Spleen (tissue), 11 donors: Measurements from ENCODE around the gene SH3RF1. TPM values are rescaled to one million over a fixed set of nuclear protein-coding genes. Genes with fewer than 3 reads are reported as not detected.

ENCODE experiments used
- DNase-seq: peaks from one replicate; pipeline ENCODE4 v3.0.0-alpha.2; 2020
- H3K27ac ChIP-seq, 8 donors: fragments of 200-600 bp; sonication (generic) in 7 of 8; 1 replicate in 4 of 8; 2 replicates in 4 of 8; pipeline versions ENCODE4 v1.5.0 to v1.8.0; 2016 to 2021; ENCODE audit warnings: inconsistent platforms in 4 of 8, mild to moderate bottlenecking in 4 of 8, moderate library complexity in 1 of 8
- H3K27me3 ChIP-seq, 7 donors: fragments of 200-600 bp; sonication (generic) in 6 of 7; replicated peaks in 1 of 7; 1 replicate in 4 of 7; 2 replicates in 3 of 7; pipeline versions ENCODE4 v1.5.0 to v1.8.0; 2016 to 2021; ENCODE audit warnings: inconsistent platforms in 3 of 7, mild to moderate bottlenecking in 1 of 7
- H3K36me3 ChIP-seq, 6 donors: fragments of 200-600 bp; sonication (generic) in 5 of 6; 1 replicate in 4 of 6; 2 replicates in 2 of 6; pipeline versions ENCODE4 v1.5.0 to v1.8.0; 2016 to 2021; ENCODE audit warnings: inconsistent platforms in 2 of 6
- H3K4me1 ChIP-seq, 6 donors: fragments of 200-600 bp; sonication (generic) in 5 of 6; 1 replicate in 3 of 6; 2 replicates in 3 of 6; pipeline versions ENCODE4 v1.5.0 to v1.8.0; 2016 to 2021; ENCODE audit warnings: inconsistent platforms in 3 of 6
- H3K4me3 ChIP-seq, 8 donors: fragments of 200-600 bp; sonication (generic) in 7 of 8; 1 replicate in 4 of 8; 2 replicates in 4 of 8; pipeline versions ENCODE4 v1.5.0 to v1.8.0; 2016 to 2021; ENCODE audit warnings: inconsistent platforms in 4 of 8, mild to moderate bottlenecking in 4 of 8, moderate library complexity in 2 of 8
- H3K9me3 ChIP-seq, 8 donors: fragments of 200-600 bp; sonication (generic) in 7 of 8; 1 replicate in 4 of 8; 2 replicates in 4 of 8; pipeline versions ENCODE4 v1.5.0 to v1.8.0; 2016 to 2021; ENCODE audit warnings: inconsistent platforms in 4 of 8
- POLR2A ChIP-seq, 3 donors: fragments of 450-650 bp; IDR thresholded peaks; one replicate each; pipeline ENCODE4 v1.5.1; 2017; ENCODE audit warnings: antibody characterized with exemption in 3 of 3, mild to moderate bottlenecking in 1 of 3
- POLR2AphosphoS5 ChIP-seq, 3 donors: sonication (generic); formaldehyde crosslinking; IDR thresholded peaks; one replicate each; pipeline ENCODE4 v1.5.1; 2017; ENCODE audit warnings: antibody characterized with exemption in 3 of 3
- WGBS, 5 donors: extraction: QIAGEN DNeasy Blood & Tissue Kit in 3 of 5; methylation state at CpG; one replicate each; pipeline versions ENCODE4 v1.1.5 to v1.1.7; 2013 to 2018; 5-methylcytosine and 5-hydroxymethylcytosine counted together
- intact Hi-C: fragments of 100-400 bp; cut with DNase I; formaldehyde crosslinking; loops from one replicate; pipeline ENCODE4 v1.15.0; 2023; ENCODE audit warnings: low total_unique reads
- polyA plus RNA-seq, 3 donors: library from polyadenylated mRNA; stranded (reverse); fragments of 200-250 nt; gene quantifications; one replicate each; pipeline ENCODE4 v1.2.1, GENCODE V29; 2013
- total RNA-seq, 7 donors: library from RNA; depleted of rRNA in 3 of 7; stranded (reverse); fragments of >200 nt in 3 of 7; fragmentation: NEBNext Ultra II Directional in 4 of 7; extraction: Animal tissue kit (Norgen Biotek cat#: 25700) in 4 of 7; gene quantifications; one replicate each; pipeline versions ENCODE4 v1.1.0 to v1.2.1, GENCODE V29; 2016 to 2021
- TF ChIP-seq, protein P1 (sequence below), 11 experiments: fragments of 200-600 bp in 7 of 11; fragments of 450-650 bp in 4 of 11; sonication (generic) in 4 of 11; IDR thresholded peaks in 8 of 11; conservative IDR thresholded peaks in 3 of 11; 1 replicate in 7 of 11; 2 replicates in 4 of 11; pipeline versions ENCODE4 v1.4.0 to v1.8.0; 2016 to 2021; ENCODE audit warnings: antibody characterized with exemption in 11 of 11, inconsistent platforms in 4 of 11, mild to moderate bottlenecking in 1 of 11
- donor health status: healthy with polysubstance abuse.
- donor health status: DM: no; HTN: no; CAD: no; lungs with moderate emphysema.
- donor health status: DM: no; HTN: no; CAD: no.
- donor health status: Bipolar disorder and iron deficiency.
- donor health status: healthy.
- donor health status: DM: no; HTN: no; CAD: no.
- donor health status: DM: yes; HTN: yes; CAD: no.

SH3RF1 gene
- total and polyA plus RNA-seq, 10 donors, result 1.1 to 18.6 (median 10.0) TPM

DNA sequence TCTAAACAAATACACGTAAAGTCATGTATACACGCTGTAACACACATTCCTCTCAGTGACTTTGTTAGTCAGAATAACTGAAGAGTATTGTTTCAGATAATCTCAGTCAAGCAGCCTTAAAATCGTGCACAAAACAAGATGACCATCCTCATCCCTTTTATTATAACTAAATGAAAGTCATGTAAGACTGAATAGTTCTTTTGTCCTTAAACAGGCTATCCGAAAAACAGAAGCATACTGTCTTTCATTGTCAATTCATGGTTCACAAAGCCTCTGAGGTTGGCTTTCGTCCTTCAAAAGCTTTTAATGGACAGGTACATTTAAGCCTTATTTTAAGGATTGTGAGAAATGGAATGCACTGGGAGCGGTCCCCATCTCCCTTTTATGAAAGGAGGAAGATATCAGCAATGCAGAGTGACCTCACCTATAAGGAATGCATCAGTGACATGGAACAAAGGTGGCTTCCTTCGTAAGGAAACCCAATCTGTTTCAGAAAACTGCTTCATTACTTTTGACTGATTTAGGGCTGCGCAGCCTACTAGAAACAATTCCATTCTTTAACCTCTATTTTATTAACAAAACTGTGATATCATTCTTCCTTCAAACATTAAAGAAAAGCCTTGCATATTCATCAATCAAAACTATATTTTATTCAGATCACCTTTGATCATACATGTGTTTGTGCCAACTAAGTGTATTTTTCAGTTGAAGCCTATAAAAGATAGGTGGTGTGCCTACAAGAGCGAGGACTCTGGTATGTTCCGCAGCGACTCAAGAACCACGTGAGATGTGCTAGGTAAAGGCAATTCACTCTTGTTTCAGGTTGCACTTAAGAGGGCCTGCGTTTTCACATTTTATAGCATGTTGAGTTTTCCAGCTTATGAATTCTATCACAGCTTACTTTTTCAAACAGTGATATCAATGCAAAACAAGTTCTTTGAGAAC, 19.2 kb downstream of the SH3RF1 start:
- H3K4me3 ChIP-seq, result no peak overlapping the region
- WGBS, 5 donors, result 93 to 97% (median 94%) methylated on average over 13 of the region's 13 CpGs
- peaks cover 5 to 48% (median 19%) of the 10 kb centered on the region in 6 donors for H3K4me1 ChIP-seq
- no peak for DNase-seq
- no peak overlapping the region for H3K27ac ChIP-seq
- H3K9me3 ChIP-seq, result no peaks in the 10 kb centered on the region
- intact Hi-C loops, result no loop called here
- no peaks in the 10 kb centered on the region for H3K36me3 ChIP-seq
- H3K27me3 ChIP-seq, result no peaks in the 10 kb centered on the region
- TF ChIP-seq POLR2A (IDR thresholded peaks at IDR 0.05) (no peak), POLR2AphosphoS5 (IDR thresholded peaks at IDR 0.05) (no peak)
- TF ChIP-seq, protein P1, sequence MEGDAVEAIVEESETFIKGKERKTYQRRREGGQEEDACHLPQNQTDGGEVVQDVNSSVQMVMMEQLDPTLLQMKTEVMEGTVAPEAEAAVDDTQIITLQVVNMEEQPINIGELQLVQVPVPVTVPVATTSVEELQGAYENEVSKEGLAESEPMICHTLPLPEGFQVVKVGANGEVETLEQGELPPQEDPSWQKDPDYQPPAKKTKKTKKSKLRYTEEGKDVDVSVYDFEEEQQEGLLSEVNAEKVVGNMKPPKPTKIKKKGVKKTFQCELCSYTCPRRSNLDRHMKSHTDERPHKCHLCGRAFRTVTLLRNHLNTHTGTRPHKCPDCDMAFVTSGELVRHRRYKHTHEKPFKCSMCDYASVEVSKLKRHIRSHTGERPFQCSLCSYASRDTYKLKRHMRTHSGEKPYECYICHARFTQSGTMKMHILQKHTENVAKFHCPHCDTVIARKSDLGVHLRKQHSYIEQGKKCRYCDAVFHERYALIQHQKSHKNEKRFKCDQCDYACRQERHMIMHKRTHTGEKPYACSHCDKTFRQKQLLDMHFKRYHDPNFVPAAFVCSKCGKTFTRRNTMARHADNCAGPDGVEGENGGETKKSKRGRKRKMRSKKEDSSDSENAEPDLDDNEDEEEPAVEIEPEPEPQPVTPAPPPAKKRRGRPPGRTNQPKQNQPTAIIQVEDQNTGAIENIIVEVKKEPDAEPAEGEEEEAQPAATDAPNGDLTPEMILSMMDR (IDR thresholded peaks at IDR 0.05 in 8 of 11, conservative IDR thresholded peaks at IDR 0.05 in 3 of 11), result no peak

DNA sequence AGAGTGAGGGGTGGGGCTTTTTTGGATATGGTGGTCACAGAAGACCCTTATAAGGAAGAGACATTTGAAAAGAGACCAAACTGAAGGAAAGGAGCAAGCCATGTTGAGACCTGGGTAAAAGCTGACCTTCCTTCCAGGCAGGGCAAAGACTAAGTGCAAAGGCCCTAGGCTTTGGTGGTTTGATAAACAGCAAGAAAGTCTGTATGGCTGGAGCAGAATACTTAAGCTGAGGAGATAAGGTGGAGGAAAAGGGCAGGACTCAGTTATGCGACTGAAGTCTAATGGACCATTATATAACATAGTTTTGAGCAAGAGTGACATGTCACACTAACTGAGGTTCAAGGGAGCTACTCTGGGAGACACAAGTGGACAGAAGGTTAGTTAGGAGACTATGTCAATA, 20.0 kb downstream of the SH3RF1 start:
- Histone ChIP-seq H3K27ac (no peak overlapping the region), H3K36me3 (no peaks in the 10 kb centered on the region), H3K9me3 (no peaks in the 10 kb centered on the region), H3K4me3 (no peak overlapping the region), H3K4me1 (peaks cover 5 to 43% (median 19%) of the 10 kb centered on the region in 6 donors), H3K27me3 (no peaks in the 10 kb centered on the region)
- 80 to 97% (median 92%) methylated on average over 1 of the region's 1 CpG for WGBS, 5 donors
- intact Hi-C loops, result no loop called here
- TF ChIP-seq POLR2AphosphoS5 (IDR thresholded peaks at IDR 0.05) (no peak), POLR2A (IDR thresholded peaks at IDR 0.05) (no peak)
- TF ChIP-seq, protein P1 (IDR thresholded peaks at IDR 0.05 in 8 of 11, conservative IDR thresholded peaks at IDR 0.05 in 3 of 11), result no peak
- no peak for DNase-seq

DNA sequence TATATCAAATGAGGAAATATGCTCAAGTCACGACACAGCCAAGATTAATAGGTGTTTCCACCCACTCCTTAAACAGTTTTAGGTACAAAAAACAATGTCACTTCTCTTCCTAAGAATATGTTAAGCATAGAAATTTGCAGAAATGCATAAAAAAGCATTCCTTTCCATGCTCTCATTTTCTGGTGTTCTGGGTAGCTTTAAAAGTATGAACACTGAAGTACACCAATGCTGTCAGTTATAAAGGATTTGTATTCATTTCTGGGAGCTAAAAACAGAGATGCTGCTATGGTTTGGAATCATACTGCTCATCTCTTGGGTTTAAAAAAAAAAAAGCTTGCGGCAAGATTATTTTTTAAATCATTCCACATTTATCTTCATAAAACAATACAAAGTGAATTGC, 20.8 kb downstream of the SH3RF1 start:
- TF ChIP-seq POLR2AphosphoS5 (IDR thresholded peaks at IDR 0.05) (no peak), POLR2A (IDR thresholded peaks at IDR 0.05) (no peak)
- TF ChIP-seq, protein P1 (IDR thresholded peaks at IDR 0.05 in 8 of 11, conservative IDR thresholded peaks at IDR 0.05 in 3 of 11), result no peak
- Histone ChIP-seq H3K4me3 (no peak overlapping the region), H3K9me3 (no peaks in the 10 kb centered on the region), H3K27ac (no peak overlapping the region), H3K27me3 (no peaks in the 10 kb centered on the region), H3K36me3 (no peaks in the 10 kb centered on the region), H3K4me1 (peaks cover 5 to 39% (median 17%) of the 10 kb centered on the region in 6 donors)
- 56 to 77% (median 64%) methylated on average over 2 of the region's 2 CpGs for WGBS, 5 donors
- no peak for DNase-seq
- intact Hi-C loops, result no loop called here

DNA sequence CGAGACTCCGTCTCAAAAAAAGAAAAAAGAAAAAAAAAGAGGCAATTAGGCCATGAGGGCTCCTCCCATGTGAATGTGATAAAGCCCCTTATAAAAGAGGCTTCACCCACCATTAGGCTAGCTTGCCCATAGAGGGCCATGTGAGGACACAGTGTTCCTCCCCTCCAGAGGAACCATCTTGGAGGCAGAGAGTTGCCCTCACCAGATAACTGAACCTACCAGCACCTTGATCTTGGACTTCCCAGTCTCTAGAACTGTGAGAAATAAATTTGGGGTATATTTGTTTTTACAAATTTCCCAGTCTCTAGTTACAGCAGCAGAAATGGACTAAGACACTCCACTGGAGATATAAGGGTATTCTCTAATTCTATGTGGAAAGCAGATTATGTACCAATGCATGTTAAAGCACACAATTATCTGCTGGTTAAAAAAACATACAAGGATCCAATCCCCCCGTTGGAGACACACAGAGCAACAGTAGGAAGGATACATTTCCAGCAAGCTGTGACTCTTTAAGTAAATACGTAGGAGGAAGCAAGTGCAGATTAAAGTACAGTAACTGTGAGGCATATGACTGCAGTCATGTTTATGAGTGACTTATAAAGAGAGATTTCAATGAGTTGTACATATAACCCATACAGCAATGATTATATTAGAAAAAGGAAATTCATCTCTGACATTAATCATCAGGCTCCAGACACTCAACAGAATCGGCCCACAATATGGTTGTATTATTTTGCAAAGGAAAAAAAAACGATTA, 21.4 kb downstream of the SH3RF1 start:
- no peaks in the 10 kb centered on the region for H3K36me3 ChIP-seq
- no peak for DNase-seq
- intact Hi-C loops, result no loop called here
- TF ChIP-seq, protein P1 (IDR thresholded peaks at IDR 0.05 in 8 of 11, conservative IDR thresholded peaks at IDR 0.05 in 3 of 11), result no peak
- no peak for TF ChIP-seq POLR2AphosphoS5 (IDR thresholded peaks at IDR 0.05)
- no peak for TF ChIP-seq POLR2A (IDR thresholded peaks at IDR 0.05)
- H3K4me3 ChIP-seq, result no peak overlapping the region
- H3K27ac ChIP-seq, result no peak overlapping the region
- H3K4me1 ChIP-seq, result peaks cover 4 to 33% (median 13%) of the 10 kb centered on the region in 6 donors
- no peaks in the 10 kb centered on the region for H3K27me3 ChIP-seq
- WGBS, 5 donors, result 46 to 61% (median 55%) methylated on average over 6 of the region's 6 CpGs
- no peaks in the 10 kb centered on the region for H3K9me3 ChIP-seq
